Measurements from ENCODE around the gene VPS29.

The VPS29 gene

DNA sequence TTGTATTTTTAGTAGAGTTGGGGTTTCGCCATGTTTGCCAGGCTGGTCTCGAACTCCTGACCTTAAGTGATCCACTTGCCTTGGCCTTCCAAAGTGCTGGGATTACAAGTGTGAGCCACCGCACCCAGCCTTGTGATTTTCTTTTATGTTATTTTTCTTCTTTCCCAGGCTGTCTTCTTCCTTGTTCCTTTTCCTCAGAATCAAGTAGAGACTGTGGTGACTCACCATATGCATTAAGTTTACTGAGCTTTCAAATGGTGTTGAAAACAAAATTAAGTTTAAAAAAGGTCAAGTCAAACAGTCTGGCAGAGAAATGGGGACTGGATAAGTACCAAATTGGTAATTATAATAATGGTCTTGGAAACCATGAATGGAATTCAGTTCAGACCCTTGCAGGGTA, 57.5 kb downstream of the VPS29 start:
- DNase-seq, result no peak

Measured in COR-L47 (cell line).